Hematopoietic multipotent progenitor cell (in vitro differentiated cells): ENCODE measurements around the gene EMC1. TPM values are rescaled to one million over a fixed set of nuclear protein-coding genes. Genes with fewer than 3 reads are reported as not detected.
A peak's percentile ranks its signal among the peaks of the same experiment; 100 is the strongest.
"Not testable (repeated sequence)": the region's sequence is repeated elsewhere in the genome, so short reads cannot be mapped to it uniquely, and the experiment has no call there.

Experiments
- DNase-seq, 3 donors: peaks; one replicate each; pipeline ENCODE4 v3.0.0-alpha.2; 2011 to 2015; ENCODE audit warnings: low read depth in 2 of 3, low spot score in 2 of 3
- total RNA-seq: library from RNA; depleted of rRNA; stranded (reverse); fragments of >200 nt; gene quantifications from one replicate; pipeline ENCODE4 v1.2.3, GENCODE V29; 2012

Gene EMC1
- total RNA-seq, 1 donor = 57.9 TPM

- no peak for DNase-seq
Observed at GRCh38 chr1:19262047-19262446, 10.7 kb upstream of the EMC1 start.

GRCh38 chr1:19260211-19261138 is 9.2 kb upstream of the EMC1 start:
- DNase-seq = no peak

DNA sequence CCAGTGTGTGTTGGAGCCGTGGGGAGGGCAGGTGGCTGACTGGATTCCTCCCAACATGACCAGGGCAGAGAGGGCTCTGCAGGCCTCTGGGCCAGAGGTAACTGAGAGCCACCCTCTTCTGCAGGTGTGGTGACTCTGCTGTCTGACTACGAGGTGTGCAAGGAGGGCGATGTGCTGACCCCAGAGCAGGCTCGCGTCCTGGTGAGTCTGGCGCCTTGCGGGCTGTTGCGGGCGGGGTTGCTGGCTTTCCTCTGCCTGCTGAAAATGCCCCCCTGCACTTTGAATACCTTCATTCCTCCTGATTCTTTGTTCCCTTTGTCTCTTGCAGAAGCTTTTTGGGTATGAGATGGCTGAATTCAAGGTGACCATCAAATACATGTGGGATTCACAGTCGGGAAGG is 7.0 kb upstream of the EMC1 start:
- no peak for DNase-seq

- DNase-seq = no peak
Observed at GRCh38 chr1:19257178-19257914, 6.0 kb upstream of the EMC1 start.

GRCh38 chr1:19256301-19256700 is 5.0 kb upstream of the EMC1 start:
- DNase-seq = not testable (repeated sequence)

GRCh38 chr1:19255288-19255687 is 4.0 kb upstream of the EMC1 start:
- DNase-seq = no peak

DNA sequence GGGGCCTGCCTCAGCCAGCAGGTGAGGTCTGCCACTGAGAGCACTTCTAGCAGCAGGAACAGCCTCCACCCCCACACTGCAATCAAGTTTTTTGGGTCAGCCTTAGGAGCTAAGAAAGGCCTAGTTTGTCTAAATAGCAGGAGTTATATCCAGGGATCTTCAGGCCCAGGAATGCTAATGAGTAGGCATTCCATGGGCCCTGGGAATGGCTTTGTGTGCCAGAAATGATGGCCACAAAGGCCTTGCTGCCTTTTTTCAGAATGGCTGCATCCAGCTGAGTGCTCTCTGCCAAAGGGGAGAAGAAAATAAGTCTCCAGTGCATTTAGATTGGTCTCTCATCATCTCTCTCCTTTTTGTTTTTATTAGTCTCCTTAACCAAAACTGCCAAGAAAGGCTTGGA is 3.1 kb upstream of the EMC1 start:
- DNase-seq = no peak

GRCh38 chr1:19250629-19251304 is 557 bp downstream of the EMC1 start:
- peak in 1 of 3 donors; percentile 2 for DNase-seq

DNA sequence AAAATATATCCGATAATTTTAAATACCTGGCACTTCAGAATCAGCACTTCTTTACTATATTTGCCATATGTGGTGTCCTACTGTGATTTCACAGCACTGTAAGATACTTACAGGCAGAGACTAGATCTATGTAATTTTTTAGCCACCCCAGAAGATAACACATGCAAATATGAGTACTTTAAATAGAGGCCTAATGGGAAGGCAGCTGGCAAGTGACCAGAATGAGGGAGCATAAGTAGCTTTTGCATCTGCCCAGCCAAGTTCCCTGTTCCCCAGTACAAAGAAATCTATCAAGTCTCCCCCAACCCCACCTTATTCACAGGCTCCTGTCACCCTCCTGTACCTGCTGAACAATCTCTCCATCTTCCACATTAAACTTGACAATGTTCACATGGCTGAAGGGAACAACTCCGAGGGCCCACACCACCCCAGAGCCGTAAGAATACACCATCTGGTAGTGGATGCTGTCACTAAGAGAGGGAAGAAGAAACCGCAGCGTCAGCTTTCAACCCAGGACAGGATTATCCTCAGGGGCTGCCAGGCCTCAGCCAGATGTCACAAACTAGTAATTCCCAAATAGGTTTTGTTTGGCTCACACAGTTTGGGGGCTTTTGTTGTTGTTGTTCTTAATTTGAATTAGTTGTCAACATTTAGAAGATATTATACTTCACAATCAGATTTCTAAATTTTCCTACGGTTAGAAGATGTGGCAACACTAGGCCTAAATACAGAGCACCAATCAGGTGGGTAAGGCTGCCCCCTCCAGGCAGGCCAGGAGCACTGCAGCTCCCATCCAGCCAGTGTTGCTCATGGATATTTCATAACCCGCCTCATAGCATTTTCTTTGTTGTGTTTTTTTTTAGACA is 10.4 kb downstream of the EMC1 start:
- peak; percentile 35 to 72 (median 58) for DNase-seq

- no peak for DNase-seq
Observed at GRCh38 chr1:19239876-19240275, 11.4 kb downstream of the EMC1 start.

DNA sequence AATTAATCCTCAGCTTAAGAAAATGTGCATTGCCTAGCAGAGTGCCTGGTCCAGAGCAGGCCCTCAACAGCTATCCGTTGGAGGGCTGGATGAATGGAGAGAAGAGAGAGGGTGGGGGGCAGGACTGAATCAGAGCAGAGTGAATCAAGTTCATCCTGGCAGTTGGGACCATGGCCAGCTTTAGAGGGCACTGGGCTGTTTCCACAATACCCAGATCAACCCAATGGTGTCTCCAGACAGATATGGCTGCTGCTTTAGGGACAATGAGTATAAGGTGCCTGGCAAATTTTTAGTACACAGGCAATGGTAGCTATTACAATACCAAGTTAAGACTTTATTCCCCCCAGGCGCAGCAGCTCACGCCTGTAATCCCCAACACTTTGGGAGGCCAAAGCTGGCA is 17.1 kb downstream of the EMC1 start:
- no peak for DNase-seq

DNA sequence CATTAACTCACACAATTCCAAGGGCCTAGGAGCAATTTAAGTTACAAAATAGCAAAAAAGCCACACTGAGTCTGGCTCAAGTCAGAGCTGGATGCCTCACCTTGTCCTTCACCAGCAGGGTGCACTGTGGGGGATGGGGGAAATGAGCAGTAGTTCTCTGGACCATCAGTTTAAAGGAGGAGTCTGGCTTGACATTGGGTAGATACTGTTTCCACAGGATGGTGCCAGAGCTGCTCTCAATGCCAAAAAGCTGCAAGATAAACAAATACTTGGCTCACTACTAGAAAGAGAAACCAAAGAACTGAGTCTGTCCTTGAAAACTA is 18.8 kb downstream of the EMC1 start:
- DNase-seq = no peak

DNA sequence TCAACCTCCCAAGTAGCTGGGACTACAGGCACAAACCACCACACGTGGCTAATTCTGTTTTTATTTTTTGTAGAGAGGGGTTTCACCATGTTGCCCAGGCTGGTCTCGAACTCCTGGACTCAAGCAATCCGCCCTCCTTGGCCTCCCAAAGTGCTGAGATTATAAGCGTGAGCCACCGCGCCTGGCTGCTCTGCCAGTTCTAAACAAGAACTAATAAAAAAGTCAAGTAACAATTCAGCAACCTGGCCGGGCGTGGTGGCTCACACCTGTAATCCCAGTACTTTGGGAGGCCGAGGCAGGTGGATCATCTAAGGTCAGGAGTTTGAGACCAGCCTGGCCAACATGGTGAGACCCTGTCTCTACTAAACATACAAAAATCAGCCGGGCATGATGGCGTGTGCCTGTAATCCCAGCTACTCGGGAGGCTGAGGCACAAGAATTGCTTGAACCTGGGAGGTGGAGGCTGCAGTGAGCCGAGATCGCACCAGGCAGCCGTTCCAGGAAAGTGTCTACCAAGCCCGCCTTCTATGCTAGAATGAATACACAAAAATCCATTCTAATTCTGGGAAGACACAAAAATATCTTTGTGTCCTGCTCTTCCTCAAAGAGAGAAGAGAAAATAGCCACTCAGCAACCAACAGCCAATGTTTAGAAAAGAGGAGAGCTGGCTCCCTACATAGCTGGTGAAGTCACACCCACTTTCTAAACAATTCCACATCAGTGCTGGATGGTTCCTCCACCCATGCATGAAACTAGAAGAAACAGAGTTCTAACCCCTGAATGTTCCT is 19.4 kb downstream of the EMC1 start:
- not testable (repeated sequence) for DNase-seq

- DNase-seq = no peak
Observed at GRCh38 chr1:19229828-19230325, 21.4 kb downstream of the EMC1 start.

DNA sequence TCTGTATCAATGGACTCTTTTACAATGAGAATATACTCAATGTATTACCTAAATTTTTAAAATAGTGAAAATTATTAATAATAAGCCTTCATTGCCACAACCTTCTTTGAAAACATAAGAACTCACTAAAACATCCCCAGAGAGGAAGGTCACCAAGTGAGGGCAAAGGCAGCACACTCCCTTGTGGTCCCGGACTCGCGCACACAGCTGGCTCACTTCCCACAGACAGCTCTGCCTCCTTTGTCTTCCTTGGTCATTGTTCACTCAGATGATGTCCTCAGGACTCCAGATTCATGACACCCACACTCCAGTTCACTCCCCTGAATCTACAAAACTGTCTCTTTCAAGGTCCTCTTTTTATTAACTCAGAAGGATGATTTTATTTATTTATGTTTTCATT is 22.1 kb downstream of the EMC1 start:
- DNase-seq = no peak

- no peak for DNase-seq
Observed at GRCh38 chr1:19222979-19223824, 28.1 kb downstream of the EMC1 start.

DNA sequence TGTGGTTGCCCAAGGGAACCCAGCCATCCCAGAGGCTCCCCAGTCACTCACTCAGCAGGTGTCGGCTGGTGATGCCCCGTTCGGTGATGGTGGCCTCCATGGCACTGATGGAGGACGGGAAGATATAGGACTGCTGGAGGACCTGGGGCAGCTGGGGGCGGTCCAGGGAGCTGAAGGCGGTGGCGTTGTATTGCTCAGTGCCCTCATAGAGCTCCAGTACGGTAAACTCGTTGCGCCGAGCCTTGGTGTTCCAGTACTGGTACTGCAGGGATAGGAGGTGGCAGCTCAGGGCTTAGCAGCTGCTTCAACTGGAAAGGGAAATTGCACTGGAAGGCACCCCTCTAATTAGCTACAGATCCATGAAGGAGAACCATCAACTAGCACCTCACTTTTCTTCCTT is 28.8 kb downstream of the EMC1 start:
- no peak for DNase-seq

GRCh38 chr1:19220991-19221390 is 30.3 kb downstream of the EMC1 start:
- DNase-seq = no peak
